Right hindlimb (tissue), 1 donor: ENCODE data around the gene CLPTM1L.

Source experiments
- DNase-seq: peaks from one replicate; pipeline ENCODE4 v3.0.0-alpha.2; 2018

CLPTM1L gene

GRCh38 chr5:1325191-1325741 lies 19.6 kb downstream of the CLPTM1L start:
- peak; percentile 9 for DNase-seq

GRCh38 chr5:1324719-1325190 lies 20.1 kb downstream of the CLPTM1L start:
- DNase-seq = peak; percentile 10

- peak; percentile 6 for DNase-seq
These were observed 20.6 kb downstream of the CLPTM1L start for GRCh38 chr5:1324301-1324700.

- peak; percentile 8 for DNase-seq
These were observed 21.1 kb downstream of the CLPTM1L start for GRCh38 chr5:1323803-1324173.

GRCh38 chr5:1322955-1323802 lies 21.7 kb downstream of the CLPTM1L start:
- DNase-seq = peak; percentile 19

- peak; percentile 6 for DNase-seq
These were observed 22.6 kb downstream of the CLPTM1L start for GRCh38 chr5:1322036-1322900.

- DNase-seq = peak; percentile 4
These were observed 23.3 kb downstream of the CLPTM1L start for GRCh38 chr5:1321576-1321975.

GRCh38 chr5:1320436-1321344 lies 24.2 kb downstream of the CLPTM1L start:
- DNase-seq = peak; percentile 14

- DNase-seq = peak; percentile 18
These were observed 25.3 kb downstream of the CLPTM1L start for GRCh38 chr5:1319436-1320256.

GRCh38 chr5:1318659-1319251 lies 26.1 kb downstream of the CLPTM1L start:
- DNase-seq = peak; percentile 3

- peak; percentile 11 for DNase-seq
These were observed 26.9 kb downstream of the CLPTM1L start for GRCh38 chr5:1317921-1318565.

GRCh38 chr5:1316588-1317340 lies 28.1 kb downstream of the CLPTM1L start:
- DNase-seq = peak; percentile 58

GRCh38 chr5:1315709-1316587 lies 29.0 kb downstream of the CLPTM1L start:
- DNase-seq = peak; percentile 35

GRCh38 chr5:1315018-1315708 lies 29.7 kb downstream of the CLPTM1L start:
- peak; percentile 7 for DNase-seq

- peak; percentile 10 for DNase-seq
These were observed 30.3 kb downstream of the CLPTM1L start for GRCh38 chr5:1314564-1314982.

- peak; percentile 10 for DNase-seq
These were observed 31.7 kb downstream of the CLPTM1L start for GRCh38 chr5:1312993-1313833.

GRCh38 chr5:1312206-1312605 lies 32.7 kb downstream of the CLPTM1L start:
- peak; percentile 5 for DNase-seq
